Hindlimb muscle (tissue), 1 donor: ENCODE measurements around the gene TBCB. TPM values are rescaled to one million over a fixed set of nuclear protein-coding genes. Genes with fewer than 3 reads are reported as not detected.
A peak's percentile ranks its signal among the peaks of the same experiment; 100 is the strongest.
"Not testable (repeated sequence)": the region's sequence is repeated elsewhere in the genome, so short reads cannot be mapped to it uniquely, and the experiment has no call there.

ENCODE experiments used
- DNase-seq: peaks from one replicate; pipeline ENCODE4 v3.0.0-alpha.2; 2013
- polyA plus RNA-seq: library from polyadenylated mRNA; unstranded; fragments of 120-200 nt; gene quantifications from one replicate; pipeline ENCODE4 v1.2.1, GENCODE V29; 2013; ENCODE audit not compliant: insufficient read length

TBCB gene
- polyA plus RNA-seq, 1 donor, result 93.2 TPM

DNA sequence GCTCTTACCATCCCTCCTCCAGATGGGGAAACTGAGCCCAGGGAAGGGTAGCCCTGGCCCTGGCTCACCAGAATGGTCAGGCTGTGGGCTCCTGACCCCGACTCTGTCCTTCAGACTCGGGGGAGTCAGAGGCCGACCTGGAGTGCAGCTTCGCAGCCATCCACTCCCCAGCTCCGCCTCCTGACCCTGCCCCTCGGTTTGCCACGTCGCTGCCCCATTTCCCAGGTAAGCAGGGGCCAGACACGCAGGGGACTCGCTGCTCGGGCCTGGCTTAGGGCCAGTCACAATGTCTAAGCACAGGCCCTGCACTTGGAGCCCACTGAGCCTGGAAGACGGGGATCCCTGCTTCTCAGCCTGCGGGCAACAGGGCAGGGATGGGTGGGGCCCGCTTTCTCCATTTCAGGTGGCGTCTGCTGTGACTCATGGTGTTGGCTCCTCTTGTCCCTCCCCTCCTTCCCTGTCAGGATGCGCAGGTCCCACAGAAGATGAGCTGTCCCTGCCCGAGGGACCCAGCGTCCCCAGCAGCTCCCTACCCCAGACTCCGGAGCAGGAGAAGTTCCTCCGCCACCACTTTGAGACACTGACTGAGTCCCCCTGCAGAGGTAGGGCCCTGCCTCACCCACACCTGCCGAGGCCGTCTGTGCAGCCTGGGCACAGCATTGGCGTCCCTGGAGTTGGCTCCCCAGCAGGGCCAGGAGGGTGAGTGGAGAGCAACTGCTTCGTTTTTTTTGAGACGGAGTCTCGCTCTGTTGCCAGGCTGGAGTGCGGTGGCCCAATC is 13.5 kb upstream of the TBCB start:
- DNase-seq, result no peak

DNA sequence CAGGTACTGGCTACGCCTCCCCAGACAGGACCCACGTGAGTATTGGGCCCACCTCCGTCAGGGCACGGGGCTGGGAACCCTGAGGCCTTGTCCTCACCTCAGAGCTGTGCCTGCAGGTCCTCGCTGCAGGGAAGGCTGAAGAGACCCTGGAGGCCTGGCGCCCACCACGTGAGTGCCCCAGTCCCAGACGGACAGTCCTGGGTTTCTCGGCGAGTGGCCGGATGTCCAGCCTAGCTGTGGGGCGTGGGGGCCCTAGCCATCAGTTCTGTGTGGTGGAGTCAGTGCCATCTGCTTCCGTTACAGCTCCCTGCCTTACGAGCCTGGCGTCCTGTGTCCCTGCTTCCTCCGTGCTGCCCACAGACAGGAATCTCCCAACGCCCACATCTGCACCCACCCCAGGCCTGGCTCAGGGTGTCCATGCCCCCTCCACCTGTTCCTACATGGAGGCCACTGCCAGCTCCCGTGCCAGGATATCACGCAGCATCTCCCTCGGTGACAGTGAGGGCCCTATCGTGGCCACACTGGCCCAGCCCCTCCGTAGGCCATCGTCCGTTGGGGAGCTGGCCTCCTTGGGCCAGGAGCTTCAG is 12.1 kb upstream of the TBCB start:
- DNase-seq, result no peak

DNA sequence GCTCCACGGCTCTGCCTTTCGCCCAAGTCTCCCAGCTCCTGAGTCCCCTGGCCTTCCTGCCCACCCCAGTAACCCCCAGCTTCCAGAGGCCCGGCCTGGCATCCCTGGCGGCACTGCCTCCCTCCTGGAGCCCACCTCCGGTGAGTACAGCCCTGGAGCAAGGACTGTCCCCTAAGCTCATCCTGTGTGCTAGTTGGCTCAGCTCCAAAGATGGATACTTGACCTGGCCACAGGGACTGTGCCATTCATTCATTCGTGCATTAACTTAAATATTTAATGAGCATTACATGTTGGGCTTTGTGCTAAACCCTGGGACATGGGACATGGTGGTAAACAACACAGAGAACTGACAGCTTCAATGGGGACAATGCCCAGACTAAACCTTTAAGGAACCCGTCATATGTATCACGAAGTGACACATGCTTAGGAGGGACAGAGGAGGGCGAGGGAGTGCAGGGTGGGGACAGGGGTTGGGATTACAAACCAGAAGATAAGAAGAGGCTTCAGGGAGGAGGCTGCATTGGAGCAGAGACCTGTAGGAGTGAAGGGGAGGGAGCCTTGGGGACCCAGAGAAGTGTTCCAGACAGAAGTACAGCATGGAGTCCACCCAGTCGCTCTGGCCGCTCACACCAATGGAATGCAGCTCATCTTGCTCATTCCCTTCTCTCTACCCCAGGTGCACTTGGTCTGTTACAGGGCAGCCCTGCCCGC is 11.3 kb upstream of the TBCB start:
- DNase-seq, result no peak

DNA sequence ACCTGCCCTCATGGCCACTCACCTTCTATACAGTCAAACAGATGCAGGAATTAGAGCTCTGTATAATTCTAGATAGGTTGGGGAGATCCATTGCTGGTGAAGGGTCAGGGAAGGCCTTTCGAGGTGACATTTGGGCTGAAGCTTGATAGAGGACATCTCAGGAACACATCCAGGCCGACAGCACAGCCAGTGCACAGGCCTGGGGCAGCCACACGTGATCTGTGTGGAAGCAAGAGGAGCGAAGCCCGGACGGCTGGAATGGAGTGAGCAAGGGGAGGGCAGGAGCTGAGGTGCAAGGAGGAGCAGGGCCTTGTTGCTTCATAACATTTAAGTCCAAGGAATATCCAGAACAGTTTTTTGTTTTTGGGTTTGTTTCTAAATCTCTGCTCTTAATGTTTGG is 8.8 kb upstream of the TBCB start:
- DNase-seq, result no peak

DNA sequence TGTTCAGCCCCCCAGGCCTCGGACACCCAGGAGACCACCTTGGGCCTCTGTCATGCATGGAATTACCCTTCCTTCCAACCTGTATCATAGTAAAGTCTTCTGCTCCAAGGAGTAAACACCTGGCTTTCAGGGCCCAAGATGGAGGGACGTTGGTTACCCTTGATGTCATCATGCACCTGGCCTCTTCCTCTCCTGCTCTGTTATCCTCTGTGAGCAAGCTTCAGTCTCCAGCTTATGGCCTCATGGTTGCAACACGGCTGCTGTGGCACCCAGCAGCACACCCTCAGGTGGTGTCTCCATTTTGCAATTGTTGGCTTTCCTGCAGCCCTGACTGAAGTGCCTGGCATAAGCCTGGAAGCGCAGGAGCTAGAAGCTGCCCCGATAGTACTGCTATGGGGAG is 8.3 kb upstream of the TBCB start:
- no peak for DNase-seq

DNA sequence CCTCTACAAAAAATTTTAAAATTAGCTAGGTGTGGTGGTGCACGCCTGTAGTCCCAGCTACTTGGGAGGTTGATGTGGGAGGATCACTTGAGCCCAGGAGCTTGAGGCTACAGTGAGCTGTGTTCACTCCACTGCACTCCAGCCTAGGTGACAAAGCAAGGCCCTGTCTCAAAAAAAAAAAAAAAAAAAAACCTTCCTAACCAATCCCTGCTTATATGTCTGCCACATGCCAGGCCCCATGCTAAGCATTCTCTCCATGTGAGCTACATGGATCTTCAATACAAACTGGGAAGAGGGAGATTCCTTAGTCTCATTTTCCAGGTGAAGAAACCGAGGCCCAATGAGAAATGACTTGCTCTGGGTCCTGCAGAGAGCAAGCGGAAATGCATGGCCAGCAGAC is 6.6 kb upstream of the TBCB start:
- no peak for DNase-seq

DNA sequence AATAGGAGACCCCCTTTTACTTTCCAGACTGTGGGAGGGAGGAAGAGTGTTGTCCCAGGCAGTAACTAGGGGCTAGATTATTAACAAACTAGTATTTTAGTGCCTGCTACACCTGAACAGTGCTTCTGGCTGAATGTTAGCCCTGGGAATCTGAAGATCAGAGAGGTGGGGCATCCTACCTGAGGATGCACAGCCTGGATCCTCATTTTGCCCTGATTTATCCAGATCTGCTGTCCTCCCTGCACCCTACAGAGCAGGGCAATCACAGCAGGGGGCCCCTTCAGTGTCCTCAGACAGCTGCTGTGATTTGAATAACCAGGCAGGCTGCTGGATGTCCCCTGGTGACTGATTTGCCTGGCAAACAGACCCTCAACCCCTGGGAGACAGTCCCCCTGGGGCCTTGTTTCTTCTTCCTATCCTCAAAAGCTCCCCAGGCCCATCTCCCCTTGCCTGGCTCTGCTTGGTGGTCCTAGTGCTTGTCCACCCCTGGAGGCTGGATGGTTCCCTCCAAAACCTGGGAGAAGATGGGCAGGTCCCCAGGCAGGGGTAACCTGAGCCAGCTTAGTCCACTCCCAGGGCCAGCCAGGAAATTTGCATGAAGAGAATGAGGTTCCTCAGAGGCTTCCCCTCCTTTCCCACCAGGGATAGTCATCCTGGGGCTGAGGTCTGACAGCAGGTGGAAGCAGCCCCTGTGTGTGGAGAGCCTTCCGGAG is 4.6 kb upstream of the TBCB start, which contains the start of gene OVOL3:
Gene OVOL3, plus strand, starts transcription at position 657 of the 713 bp plus-strand sequence. CDS start 60 bp downstream, outside the sequence.
- DNase-seq, result no peak

DNA sequence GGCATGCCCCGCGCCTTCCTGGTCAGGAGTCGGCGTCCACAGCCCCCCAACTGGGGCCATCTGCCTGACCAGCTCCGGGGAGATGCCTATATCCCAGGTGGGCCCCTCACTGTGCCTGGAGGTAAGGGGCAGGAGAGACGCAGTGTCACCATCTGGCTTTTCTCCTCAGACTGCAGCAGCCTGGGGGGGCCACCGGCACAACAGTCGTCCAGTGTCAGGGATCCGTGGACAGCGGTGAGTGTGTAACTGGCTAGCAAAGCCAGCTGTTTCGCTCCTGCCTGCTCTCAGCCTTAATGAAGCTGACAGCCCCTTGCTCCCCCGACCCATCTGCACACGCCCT is 4.1 kb upstream of the TBCB start:
- DNase-seq, result no peak

DNA sequence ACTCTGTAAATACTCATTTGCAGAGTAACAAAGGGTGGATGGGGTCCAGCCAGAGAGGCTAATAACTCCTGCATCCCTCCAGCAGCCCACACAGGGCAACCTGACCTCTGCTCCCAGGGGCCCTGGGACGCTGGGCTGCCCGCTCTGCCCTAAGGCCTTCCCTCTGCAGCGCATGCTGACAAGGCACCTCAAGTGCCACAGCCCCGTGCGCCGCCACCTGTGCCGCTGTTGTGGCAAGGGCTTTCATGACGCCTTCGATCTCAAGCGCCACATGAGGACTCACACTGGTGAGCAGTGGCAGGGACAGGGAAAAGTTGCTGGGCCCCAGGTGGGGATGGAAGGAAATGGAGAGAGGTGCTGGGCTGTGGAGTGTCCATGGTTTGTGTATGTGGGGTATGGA is 2.6 kb upstream of the TBCB start:
- DNase-seq, result no peak

DNA sequence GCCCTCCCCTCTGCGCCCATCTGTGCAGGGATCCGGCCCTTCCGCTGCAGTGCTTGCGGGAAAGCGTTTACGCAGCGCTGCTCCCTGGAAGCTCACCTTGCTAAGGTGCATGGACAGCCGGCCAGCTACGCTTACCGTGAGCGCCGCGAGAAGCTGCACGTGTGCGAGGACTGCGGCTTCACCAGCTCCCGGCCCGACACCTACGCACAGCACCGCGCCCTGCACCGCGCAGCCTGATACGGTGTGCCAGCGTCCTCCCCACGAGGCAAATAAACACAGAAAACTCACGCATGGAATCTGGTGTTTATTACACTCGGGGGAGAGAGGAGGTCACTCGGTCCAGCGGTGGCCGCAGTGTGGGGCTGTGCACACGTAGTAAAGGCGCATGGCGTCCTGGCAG is 1.8 kb upstream of the TBCB start:
- DNase-seq, result no peak

DNA sequence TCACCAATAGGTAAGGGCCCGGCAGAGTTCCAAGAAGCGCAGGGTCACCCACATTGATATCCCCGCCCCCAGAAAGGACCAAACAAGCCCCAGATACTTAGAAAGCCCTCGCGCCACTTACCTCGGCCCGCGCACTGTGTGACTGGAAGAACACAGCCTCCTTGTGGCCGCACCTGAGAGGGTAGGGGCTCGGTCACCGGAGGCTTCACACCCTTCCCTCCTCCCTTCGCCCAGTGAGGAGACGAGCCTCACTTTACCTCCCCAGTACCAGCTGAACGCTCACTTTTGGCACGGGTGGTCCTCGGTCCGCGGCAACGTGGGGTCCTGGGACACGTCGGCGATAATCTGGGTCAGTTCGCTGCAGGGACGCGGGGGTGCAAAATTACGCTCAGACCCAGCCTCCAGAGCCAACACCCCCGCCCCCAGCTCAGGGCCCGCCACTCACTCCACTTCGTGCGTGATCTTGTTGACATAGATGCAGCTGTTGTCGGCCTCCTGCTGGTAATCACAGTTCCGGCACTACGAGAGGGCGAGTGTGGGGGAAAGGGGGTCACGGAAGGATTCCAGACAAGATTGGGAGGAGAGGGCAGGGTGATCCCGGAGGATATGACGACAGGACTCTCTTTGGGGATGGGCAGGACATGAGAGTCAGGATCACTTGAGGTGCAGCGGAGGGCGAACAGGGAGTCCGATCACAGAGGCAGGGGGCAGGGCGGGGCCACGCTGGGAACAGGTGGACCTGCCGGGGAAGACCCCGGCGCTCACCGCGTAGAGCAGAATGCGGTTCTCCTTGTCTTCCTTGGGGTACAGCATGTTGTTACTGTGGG is 1.2 kb upstream of the TBCB start:
- DNase-seq, result no peak

DNA sequence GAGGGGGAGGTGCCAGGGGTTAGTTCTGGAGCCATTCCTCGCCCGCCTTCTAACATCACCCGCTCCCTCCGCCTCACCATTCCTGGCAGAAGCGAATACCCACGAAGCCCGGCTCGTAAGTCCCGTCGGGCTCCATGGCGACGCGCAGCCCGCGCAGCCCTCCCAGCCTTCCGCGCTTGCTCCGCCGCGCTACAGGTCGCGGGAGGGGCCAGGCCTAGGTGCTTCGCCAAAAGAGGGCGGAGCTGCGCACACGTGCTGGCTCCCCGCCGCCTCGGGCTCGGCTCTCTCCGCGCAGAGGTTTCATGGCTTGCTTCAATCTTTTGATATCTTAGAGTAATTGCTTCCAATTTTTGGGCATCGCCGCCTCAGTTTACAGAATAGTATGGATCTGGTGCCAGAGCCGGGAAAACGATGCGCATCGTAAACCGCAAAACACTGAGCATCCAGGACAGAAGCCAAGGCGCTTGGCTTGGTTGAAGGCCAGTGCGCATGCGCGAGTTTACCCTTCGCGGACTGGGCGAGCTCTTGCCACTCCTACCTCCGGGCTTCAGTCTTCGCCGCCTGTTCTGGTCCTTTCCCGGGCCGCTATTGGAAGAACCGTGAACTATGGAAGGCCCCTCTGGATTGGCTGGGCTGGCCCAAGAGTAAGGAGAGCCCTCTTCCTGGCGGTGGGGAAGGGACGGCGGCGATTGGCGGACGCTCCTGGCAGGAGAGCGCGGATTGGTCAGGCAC is 381 bp upstream of the TBCB start, which contains the start of gene POLR2I:
Gene POLR2I, minus strand, starts transcription at position 155 of the 732 bp plus-strand sequence. Its CDS starts 19 bp downstream, at position 136.
- peak; percentile 99 for DNase-seq

DNA sequence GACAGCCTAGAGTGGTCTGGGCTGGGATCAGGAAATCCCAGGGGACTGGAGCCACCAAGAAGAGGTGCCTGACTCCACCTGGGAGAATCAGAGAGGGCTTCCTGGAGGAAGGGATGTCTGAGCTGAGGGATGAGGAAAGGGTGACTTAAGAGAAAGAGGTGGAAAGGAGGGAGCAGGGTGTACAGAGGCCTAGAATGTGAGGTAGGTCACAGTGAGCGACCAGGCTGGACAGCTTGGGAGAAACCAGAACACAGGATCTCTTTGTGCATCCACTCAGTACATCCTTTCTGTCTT is 1.0 kb downstream of the TBCB start:
- DNase-seq, result no peak

DNA sequence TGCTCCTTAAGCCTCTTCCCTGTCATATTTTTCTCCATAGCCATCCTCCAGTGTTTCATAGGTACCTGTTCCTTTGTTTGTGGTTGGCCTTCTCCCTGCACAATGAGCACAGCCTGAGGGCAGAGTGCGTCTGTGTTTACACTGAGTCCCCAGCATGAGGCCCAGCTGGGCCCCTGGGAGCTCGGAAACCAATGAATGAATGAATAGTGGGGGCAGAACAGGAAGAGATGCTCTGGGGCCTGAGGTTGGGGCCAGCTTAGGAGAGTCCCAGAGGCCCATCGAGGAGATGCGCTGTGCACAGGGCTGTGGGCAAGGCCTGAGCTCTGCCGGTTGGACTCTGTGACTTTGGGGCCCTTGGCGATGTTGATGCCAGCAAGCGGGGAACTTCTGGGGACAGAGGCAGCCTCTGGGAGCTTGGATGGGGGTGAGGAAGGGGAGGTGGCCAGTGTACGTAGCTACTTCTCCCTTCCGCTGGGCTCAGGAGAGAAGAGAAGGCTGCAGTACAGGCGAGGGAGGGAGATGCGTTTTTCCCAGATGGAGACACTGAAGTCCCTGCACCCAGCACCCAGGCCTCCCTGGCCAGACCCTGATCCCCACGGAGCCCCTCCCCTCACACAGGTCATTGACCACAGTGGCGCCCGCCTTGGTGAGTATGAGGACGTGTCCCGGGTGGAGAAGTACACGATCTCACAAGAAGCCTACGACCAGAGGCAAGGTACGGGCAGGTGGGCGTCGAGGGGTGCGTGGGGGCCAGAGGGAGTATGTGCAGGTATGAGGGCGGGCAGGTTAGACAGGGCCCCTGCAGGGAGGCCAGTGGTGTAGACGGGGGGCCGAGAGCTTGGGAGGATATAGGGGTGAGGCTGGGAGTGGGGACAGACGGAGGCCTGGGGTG is 5.1 kb downstream of the TBCB start:
- no peak for DNase-seq

DNA sequence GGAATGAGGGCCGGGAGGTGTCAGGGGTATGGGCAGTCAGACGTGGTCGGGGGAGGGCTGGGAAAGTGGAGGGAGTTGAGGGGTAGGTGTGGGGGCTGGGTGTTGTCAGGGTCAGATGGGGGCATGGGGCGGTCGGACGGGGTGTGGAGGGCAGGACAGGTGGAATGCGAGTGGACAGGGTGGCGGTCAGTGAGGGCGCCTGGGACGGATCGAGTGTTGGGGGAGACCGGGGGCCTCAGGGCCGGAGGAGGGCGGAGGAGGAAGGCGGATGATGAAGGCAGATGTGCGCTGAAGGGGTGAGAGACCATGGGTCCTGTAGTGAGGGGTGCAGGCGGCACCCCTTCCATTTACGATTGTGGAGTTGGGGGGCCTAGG is 5.7 kb downstream of the TBCB start:
- no peak for DNase-seq

DNA sequence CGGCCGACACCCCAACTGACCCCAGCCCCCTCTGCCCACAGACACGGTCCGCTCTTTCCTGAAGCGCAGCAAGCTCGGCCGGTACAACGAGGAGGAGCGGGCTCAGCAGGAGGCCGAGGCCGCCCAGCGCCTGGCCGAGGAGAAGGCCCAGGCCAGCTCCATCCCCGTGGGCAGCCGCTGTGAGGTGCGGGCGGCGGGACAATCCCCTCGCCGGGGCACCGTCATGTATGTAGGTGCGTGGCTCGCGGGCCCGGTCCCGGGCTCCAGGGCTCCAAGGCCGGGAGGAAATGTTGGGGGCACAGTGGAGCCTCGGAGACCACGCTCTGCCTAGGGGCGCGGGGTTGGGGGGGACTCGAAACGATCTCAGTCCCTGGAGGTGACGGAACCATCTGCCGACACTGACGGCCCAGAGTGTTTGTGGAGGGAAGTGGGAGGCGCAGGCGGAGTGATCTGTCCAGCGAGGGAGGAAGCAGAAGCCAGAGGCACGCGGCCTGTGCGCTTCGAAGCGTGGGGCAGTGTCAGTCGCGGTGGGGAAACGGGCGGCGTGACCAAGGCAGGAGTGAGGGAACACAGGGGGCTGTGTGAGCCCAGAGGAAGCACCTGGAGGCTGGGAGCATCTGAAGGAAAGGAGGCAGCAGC is 6.3 kb downstream of the TBCB start:
- DNase-seq, result no peak

DNA sequence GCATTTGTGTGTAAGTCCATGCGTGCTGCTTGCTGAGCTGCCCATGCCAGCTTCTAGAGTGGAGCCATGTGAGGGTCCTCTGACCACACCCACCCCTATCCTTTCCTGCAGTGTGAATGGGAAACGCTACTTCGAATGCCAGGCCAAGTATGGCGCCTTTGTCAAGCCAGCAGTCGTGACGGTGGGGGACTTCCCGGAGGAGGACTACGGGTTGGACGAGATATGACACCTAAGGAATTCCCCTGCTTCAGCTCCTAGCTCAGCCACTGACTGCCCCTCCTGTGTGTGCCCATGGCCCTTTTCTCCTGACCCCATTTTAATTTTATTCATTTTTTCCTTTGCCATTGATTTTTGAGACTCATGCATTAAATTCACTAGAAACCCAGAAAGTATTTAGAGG is 10.3 kb downstream of the TBCB start:
- DNase-seq, result no peak

DNA sequence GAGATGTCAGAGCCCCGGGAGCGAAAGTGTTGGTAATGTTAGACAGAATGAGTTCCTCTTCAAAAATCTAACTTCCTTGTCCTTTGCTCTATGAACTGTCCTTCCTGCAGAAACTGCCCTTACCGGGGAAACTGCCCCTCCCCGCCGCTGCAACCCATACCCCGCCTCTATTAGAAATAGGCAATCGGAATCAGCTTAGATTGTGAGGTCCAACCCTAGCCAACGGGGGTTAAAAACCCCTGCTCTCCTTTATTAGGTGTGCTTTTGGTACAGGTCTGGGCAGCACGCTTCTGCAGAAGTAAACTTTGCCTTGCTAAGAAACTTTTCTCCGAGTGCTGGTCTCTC is 13.1 kb downstream of the TBCB start:
- DNase-seq, result peak; percentile 13

DNA sequence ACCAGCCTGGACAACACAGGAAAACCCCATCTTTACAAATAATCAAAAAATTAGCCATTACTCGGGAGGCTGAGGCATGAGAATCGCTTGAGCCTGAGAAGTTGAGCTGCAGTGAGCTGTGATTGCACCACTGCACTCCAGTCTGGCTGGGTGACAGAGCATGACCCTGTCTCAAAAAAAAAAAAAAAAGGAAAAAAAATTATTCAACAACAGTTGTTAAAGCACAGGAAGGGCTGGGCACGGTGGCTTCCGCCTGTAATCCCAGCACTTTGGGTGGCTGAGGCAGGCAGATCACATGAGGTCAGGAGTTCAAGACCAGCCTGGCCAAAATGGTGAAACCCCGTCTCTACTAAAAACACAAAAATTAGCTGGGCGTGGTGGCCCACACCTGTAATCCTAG is 16.0 kb downstream of the TBCB start:
- DNase-seq, result not testable (repeated sequence)

DNA sequence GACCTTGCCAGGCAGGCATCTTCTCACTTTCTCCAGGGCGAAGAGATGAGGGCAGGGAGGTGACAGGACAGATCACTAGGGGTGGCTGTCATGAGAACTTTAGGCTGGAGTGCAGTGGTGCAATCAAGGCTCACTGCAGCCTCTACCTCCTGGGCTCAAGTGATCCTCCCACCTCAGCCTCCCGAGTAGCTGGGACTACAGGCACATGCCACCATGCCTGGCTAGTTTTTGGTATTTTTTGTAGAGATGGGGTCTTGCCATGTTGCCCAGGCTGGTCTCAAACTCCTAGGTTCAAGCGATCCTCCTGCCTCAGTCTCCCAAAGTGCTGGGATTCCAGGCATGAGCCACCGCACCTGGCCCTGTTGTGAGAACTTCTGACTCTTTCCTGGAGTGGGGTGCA is 19.6 kb downstream of the TBCB start:
- not testable (repeated sequence) for DNase-seq
